Measurements from ENCODE around the gene SLC35E4.

SLC35E4 gene

GRCh38 chr22:30681831-30682230, 46.2 kb downstream of the SLC35E4 start:
- no peak for DNase-seq
- Mint-ChIP-seq H3K4me3 (no peak overlapping the region), H3K4me1 (no peaks in the 10 kb centered on the region), H3K9me3 (no peaks in the 10 kb centered on the region), H3K27ac (peak overlapping the region in 1 of 2 donors; percentile 15), H3K27me3 (peaks cover 13% of the 10 kb centered on the region)
- no peak for ATAC-seq

GRCh38 chr22:30685178-30685577, 49.6 kb downstream of the SLC35E4 start:
- Mint-ChIP-seq H3K27ac (no peak overlapping the region), H3K9me3 (no peaks in the 10 kb centered on the region), H3K4me1 (no peaks in the 10 kb centered on the region), H3K4me3 (no peak overlapping the region), H3K27me3 (no peaks in the 10 kb centered on the region)
- DNase-seq: no peak
- no peak for ATAC-seq

- no peak overlapping the region for H3K4me3 Mint-ChIP-seq
- DNase-seq: no peak
- ATAC-seq: no peak
- no peak overlapping the region for H3K27ac Mint-ChIP-seq
- no peaks in the 10 kb centered on the region for H3K27me3 Mint-ChIP-seq
- no peaks in the 10 kb centered on the region for H3K9me3 Mint-ChIP-seq
- H3K4me1 Mint-ChIP-seq: no peaks in the 10 kb centered on the region
These were observed 51.8 kb downstream of the SLC35E4 start for GRCh38 chr22:30687358-30687757.

- DNase-seq: no peak
- peaks cover 11% of the 10 kb centered on the region for H3K27me3 Mint-ChIP-seq
- no peak for ATAC-seq
- no peak overlapping the region for H3K27ac Mint-ChIP-seq
- H3K4me3 Mint-ChIP-seq: no peak overlapping the region
- no peaks in the 10 kb centered on the region for H3K9me3 Mint-ChIP-seq
- H3K4me1 Mint-ChIP-seq: peaks cover 14% of the 10 kb centered on the region
These were observed 54.0 kb downstream of the SLC35E4 start for GRCh38 chr22:30689622-30690021.

GRCh38 chr22:30691204-30691603, 55.6 kb downstream of the SLC35E4 start:
- DNase-seq (no peak), ATAC-seq (no peak)
- Mint-ChIP-seq H3K4me1 (peaks cover 21% of the 10 kb centered on the region), H3K27ac (no peak overlapping the region), H3K4me3 (no peak overlapping the region), H3K27me3 (peaks cover 23% of the 10 kb centered on the region), H3K9me3 (no peaks in the 10 kb centered on the region)

GRCh38 chr22:30694171-30694639, 58.6 kb downstream of the SLC35E4 start:
- H3K27ac Mint-ChIP-seq: peak overlapping the region; percentile 87 to 95
- H3K27me3 Mint-ChIP-seq: peaks cover 24% of the 10 kb centered on the region
- peak; percentile 59 to 70 for DNase-seq

GRCh38 chr22:30694640-30695350, 59.2 kb downstream of the SLC35E4 start, which contains the start of gene OSBP2:
OSBP2 (plus strand) TSS chr22:30694874; CDS start chr22:30694910, 36 bp downstream.
- peak; percentile 21 to 40 for DNase-seq
- peaks cover 24% of the 10 kb centered on the region for H3K27me3 Mint-ChIP-seq
- H3K27ac Mint-ChIP-seq: peak within 1 kb of the TSS; percentile 87 to 95
- H3K9me3 Mint-ChIP-seq: no peaks in the 10 kb centered on the region
- ATAC-seq: peak; percentile 77
- peaks cover 21% of the 10 kb centered on the region for H3K4me1 Mint-ChIP-seq
- H3K4me3 Mint-ChIP-seq: peak within 1 kb of the TSS; percentile 87 to 92

More at GRCh38 chr22:30694171-30694639, 58.6 kb downstream of the SLC35E4 start:
- no peaks in the 10 kb centered on the region for H3K9me3 Mint-ChIP-seq
- H3K4me3 Mint-ChIP-seq: peak overlapping the region; percentile 87 to 92
- H3K4me1 Mint-ChIP-seq: peaks cover 21% of the 10 kb centered on the region
- peak; percentile 84 for ATAC-seq

GRCh38 chr22:30695351-30695851, 59.8 kb downstream of the SLC35E4 start:
- peak overlapping the region; percentile 41 to 67 for H3K4me3 Mint-ChIP-seq
- no peaks in the 10 kb centered on the region for H3K9me3 Mint-ChIP-seq
- ATAC-seq (no peak), DNase-seq (no peak)
- peaks cover 21% of the 10 kb centered on the region for H3K4me1 Mint-ChIP-seq
- H3K27me3 Mint-ChIP-seq: peaks cover 24% of the 10 kb centered on the region
- H3K27ac Mint-ChIP-seq: no peak overlapping the region

GRCh38 chr22:30695871-30696655, 60.5 kb downstream of the SLC35E4 start:
- Mint-ChIP-seq H3K27me3 (peaks cover 24% of the 10 kb centered on the region), H3K4me3 (peak overlapping the region; percentile 41 to 67), H3K9me3 (no peaks in the 10 kb centered on the region), H3K4me1 (peaks cover 21% of the 10 kb centered on the region), H3K27ac (no peak overlapping the region)
- no peak for ATAC-seq
- no peak for DNase-seq

Data from stimulated activated naive CD8-positive, alpha-beta T cell treated with anti-CD3 and anti-CD28 coated beads, Interleukin-15, amount 100 ng/mL, for 72 hours (primary cell).